Activated CD8-positive, alpha-beta memory T cell treated with anti-CD3 and anti-CD28 coated beads, Interleukin-2, amount 10 ng/mL, durations not matched to agents 7 days and 5 days (primary cell): ENCODE data around the gene FXYD6. TPM values are rescaled to one million over a fixed set of nuclear protein-coding genes. Genes with fewer than 3 reads are reported as not detected.

Experiments
- ATAC-seq: fragments of 150-1000 bp; cut with Tn5 transposase; one replicate; pipeline ENCODE4 v1.10.0; 2021; ENCODE audit warnings: moderate library complexity
- CTCF ChIA-PET: fragments of 350-600 bp; sonication (Branson Sonifier 250); formaldehyde crosslinking; loops from one replicate; lab custom pipeline; 2021; ENCODE audit warnings: antibody characterized with exemption; lab: Charles Lee
- DNase-seq: peaks from one replicate; pipeline ENCODE4 v3.0.0-alpha.2; 2020
- H3K27ac Mint-ChIP-seq: one replicate; pipeline ENCODE4 v1.8.0; 2021; ENCODE audit warnings: mild to moderate bottlenecking, mixed read lengths
- H3K27me3 Mint-ChIP-seq: one replicate; pipeline ENCODE4 v1.8.0; 2021; ENCODE audit warnings: mixed read lengths
- H3K36me3 Mint-ChIP-seq: one replicate; pipeline ENCODE4 v1.8.0; 2021; ENCODE audit warnings: mild to moderate bottlenecking, mixed read lengths
- H3K4me1 Mint-ChIP-seq: one replicate; pipeline ENCODE4 v1.8.0; 2021; ENCODE audit warnings: mixed read lengths
- H3K4me3 Mint-ChIP-seq: one replicate; pipeline ENCODE4 v1.8.0; 2021; ENCODE audit warnings: mild to moderate bottlenecking, moderate library complexity, mixed read lengths
- H3K9me3 Mint-ChIP-seq: one replicate; pipeline ENCODE4 v1.8.0; 2022; ENCODE audit warnings: low read depth, mixed read lengths
- total RNA-seq, 2 experiments: library from RNA; stranded (reverse); gene quantifications; one replicate each; pipeline ENCODE4 v1.2.3, GENCODE V29; 2021

Gene FXYD6
- total RNA-seq, 2 experiments from 2014 or later: 0.12 to 0.20 TPM

- CTCF ChIA-PET: interaction anchor here (0.9 to 2.3 kb wide), 3 partner anchors 39 to 482 kb away, joined by 3 to 18 read pairs (median 4); no protein-coding TSS in a partner anchor
Observed at GRCh38 chr11:117908109-117908895, 31.8 kb upstream of the FXYD6 start.

DNA sequence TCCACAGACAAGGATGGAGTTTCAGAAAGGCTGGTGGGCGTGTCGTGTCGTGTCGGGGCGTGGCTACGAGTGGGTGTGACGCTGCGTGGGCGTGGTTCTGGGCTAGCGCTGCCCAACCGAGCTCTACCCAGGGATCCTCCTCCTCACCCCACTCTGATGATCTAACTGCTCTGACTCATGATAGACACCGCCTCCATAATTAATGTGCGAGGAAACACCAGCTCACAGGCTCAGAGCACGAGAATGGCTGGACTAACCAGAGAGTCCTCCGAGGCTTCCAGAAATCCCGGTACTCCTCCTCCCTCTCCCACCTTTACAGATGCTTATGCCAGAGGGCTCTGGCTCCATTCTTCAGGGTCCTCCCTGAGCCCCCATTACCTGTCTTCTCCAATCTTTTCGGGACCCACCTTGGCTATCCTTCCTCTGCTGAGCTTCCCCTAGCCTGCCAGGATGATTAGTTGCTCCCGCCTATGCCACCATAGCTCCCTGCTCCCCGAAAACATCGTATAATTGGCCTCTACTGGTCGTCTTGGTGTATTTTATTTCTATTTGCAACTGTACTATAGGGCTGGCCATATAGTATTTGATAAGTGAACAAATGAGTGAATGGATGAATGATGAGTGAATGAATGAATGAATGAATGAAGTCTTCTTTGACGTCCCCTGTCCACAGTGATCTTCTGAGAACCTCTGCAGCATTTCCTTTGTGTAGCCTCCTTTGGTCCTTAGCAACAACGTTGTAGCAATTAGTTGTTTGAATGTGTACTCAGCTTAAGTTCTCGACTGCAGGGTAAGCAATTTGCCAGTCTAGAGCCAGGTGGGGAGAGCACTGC is 31.0 kb upstream of the FXYD6 start:
- DNase-seq (peak; percentile 84), ATAC-seq (peak; percentile 97)
- H3K4me1 Mint-ChIP-seq: peaks cover 19% of the 10 kb centered on the region
- H3K27ac Mint-ChIP-seq: peak overlapping the region; percentile 65
- H3K27me3 Mint-ChIP-seq: no peaks in the 10 kb centered on the region
- peak overlapping the region; percentile 29 for H3K4me3 Mint-ChIP-seq
- H3K36me3 Mint-ChIP-seq: no peaks in the 10 kb centered on the region
- CTCF ChIA-PET: interaction anchor here (0.6 to 2.3 kb wide), 8 partner anchors 10 to 482 kb away, joined by 3 to 18 read pairs (median 4); no protein-coding TSS in a partner anchor
- no peaks in the 10 kb centered on the region for H3K9me3 Mint-ChIP-seq

More at GRCh38 chr11:117908109-117908895, 31.8 kb upstream of the FXYD6 start:
- DNase-seq (no peak), ATAC-seq (no peak)
- H3K9me3 Mint-ChIP-seq: no peaks in the 10 kb centered on the region
- H3K27ac Mint-ChIP-seq: peak overlapping the region; percentile 65
- H3K4me3 Mint-ChIP-seq: peak overlapping the region; percentile 29
- H3K27me3 Mint-ChIP-seq: no peaks in the 10 kb centered on the region
- peaks cover 25% of the 10 kb centered on the region for H3K4me1 Mint-ChIP-seq
- H3K36me3 Mint-ChIP-seq: no peaks in the 10 kb centered on the region

DNA sequence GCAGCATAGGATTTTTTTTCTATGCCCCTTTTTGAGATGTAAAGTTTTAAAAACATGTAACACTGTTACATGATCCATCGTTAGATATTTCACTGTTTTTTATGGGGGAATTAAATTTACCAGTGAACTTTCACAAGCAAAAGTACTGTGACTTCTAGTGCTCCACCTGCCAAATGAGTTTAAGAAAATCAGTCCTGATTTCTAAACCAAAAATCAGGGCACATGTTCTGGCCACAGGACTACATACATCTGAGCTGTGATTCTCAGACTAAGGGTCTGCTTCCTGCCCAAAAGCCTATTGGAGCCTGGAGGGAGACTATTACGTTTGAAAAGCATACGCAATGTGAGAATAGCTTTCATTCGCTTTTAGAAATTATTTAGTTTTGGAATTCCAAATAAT is 30.3 kb upstream of the FXYD6 start:
- no peak overlapping the region for H3K27ac Mint-ChIP-seq
- H3K36me3 Mint-ChIP-seq: no peaks in the 10 kb centered on the region
- DNase-seq: no peak
- CTCF ChIA-PET: interaction anchor here (0.6 to 2.3 kb wide), 6 partner anchors 11 to 147 kb away, joined by 3 to 18 read pairs (median 4); no protein-coding TSS in a partner anchor
- H3K27me3 Mint-ChIP-seq: no peaks in the 10 kb centered on the region
- no peak overlapping the region for H3K4me3 Mint-ChIP-seq
- no peak for ATAC-seq
- no peaks in the 10 kb centered on the region for H3K9me3 Mint-ChIP-seq
- H3K4me1 Mint-ChIP-seq: peaks cover 16% of the 10 kb centered on the region

- no peak overlapping the region for H3K27ac Mint-ChIP-seq
- H3K4me3 Mint-ChIP-seq: no peak overlapping the region
- no peaks in the 10 kb centered on the region for H3K27me3 Mint-ChIP-seq
- DNase-seq: no peak
- H3K9me3 Mint-ChIP-seq: no peaks in the 10 kb centered on the region
- CTCF ChIA-PET: interaction anchor here (1.9 to 2.6 kb wide), 5 partner anchors 11 to 99 kb away, joined by 4 to 18 read pairs (median 8); no protein-coding TSS in a partner anchor
- no peaks in the 10 kb centered on the region for H3K36me3 Mint-ChIP-seq
- ATAC-seq: no peak
- peaks cover 16% of the 10 kb centered on the region for H3K4me1 Mint-ChIP-seq
Observed at GRCh38 chr11:117906126-117906525, 29.7 kb upstream of the FXYD6 start.

GRCh38 chr11:117905524-117905923 is 29.1 kb upstream of the FXYD6 start:
- H3K27me3 Mint-ChIP-seq: no peaks in the 10 kb centered on the region
- H3K4me1 Mint-ChIP-seq: peaks cover 16% of the 10 kb centered on the region
- no peak for DNase-seq
- no peak overlapping the region for H3K27ac Mint-ChIP-seq
- no peaks in the 10 kb centered on the region for H3K36me3 Mint-ChIP-seq
- CTCF ChIA-PET: interaction anchor here (0.7 to 2.6 kb wide), 8 partner anchors 11 to 148 kb away, joined by 3 to 16 read pairs (median 6); partner anchors contain the start of gene FXYD2
- no peak overlapping the region for H3K4me3 Mint-ChIP-seq
- no peaks in the 10 kb centered on the region for H3K9me3 Mint-ChIP-seq
- no peak for ATAC-seq

GRCh38 chr11:117903505-117904382 is 27.3 kb upstream of the FXYD6 start:
- Mint-ChIP-seq H3K9me3 (no peaks in the 10 kb centered on the region), H3K4me1 (peaks cover 24% of the 10 kb centered on the region), H3K27me3 (no peaks in the 10 kb centered on the region), H3K36me3 (no peaks in the 10 kb centered on the region), H3K27ac (no peak overlapping the region), H3K4me3 (no peak overlapping the region)
- DNase-seq: no peak
- CTCF ChIA-PET: interaction anchor here (0.9 to 2.6 kb wide), 10 partner anchors 9 to 80 kb away, joined by 3 to 16 read pairs (median 5); partner anchors contain the start of gene FXYD2
- no peak for ATAC-seq

GRCh38 chr11:117902001-117902845 is 25.8 kb upstream of the FXYD6 start:
- H3K36me3 Mint-ChIP-seq: no peaks in the 10 kb centered on the region
- peaks cover 12% of the 10 kb centered on the region for H3K4me1 Mint-ChIP-seq
- H3K9me3 Mint-ChIP-seq: no peaks in the 10 kb centered on the region
- H3K27me3 Mint-ChIP-seq: no peaks in the 10 kb centered on the region
- no peak for DNase-seq
- CTCF ChIA-PET: interaction anchor here (1.3 to 1.9 kb wide), 4 partner anchors 29 to 79 kb away, joined by 3 to 5 read pairs (median 3); no protein-coding TSS in a partner anchor
- ATAC-seq: no peak
- H3K27ac Mint-ChIP-seq: no peak overlapping the region
- H3K4me3 Mint-ChIP-seq: no peak overlapping the region

- no peak overlapping the region for H3K27ac Mint-ChIP-seq
- peaks cover 9% of the 10 kb centered on the region for H3K4me1 Mint-ChIP-seq
- no peaks in the 10 kb centered on the region for H3K9me3 Mint-ChIP-seq
- H3K27me3 Mint-ChIP-seq: peaks cover 5% of the 10 kb centered on the region
- H3K4me3 Mint-ChIP-seq: no peak overlapping the region
- ATAC-seq (no peak), DNase-seq (no peak)
- CTCF ChIA-PET: interaction anchor here (1.1 to 1.5 kb wide), 5 partner anchors 28 to 152 kb away, joined by 3 read pairs; no protein-coding TSS in a partner anchor
- H3K36me3 Mint-ChIP-seq: no peaks in the 10 kb centered on the region
Observed at GRCh38 chr11:117901601-117902000, 25.1 kb upstream of the FXYD6 start.

DNA sequence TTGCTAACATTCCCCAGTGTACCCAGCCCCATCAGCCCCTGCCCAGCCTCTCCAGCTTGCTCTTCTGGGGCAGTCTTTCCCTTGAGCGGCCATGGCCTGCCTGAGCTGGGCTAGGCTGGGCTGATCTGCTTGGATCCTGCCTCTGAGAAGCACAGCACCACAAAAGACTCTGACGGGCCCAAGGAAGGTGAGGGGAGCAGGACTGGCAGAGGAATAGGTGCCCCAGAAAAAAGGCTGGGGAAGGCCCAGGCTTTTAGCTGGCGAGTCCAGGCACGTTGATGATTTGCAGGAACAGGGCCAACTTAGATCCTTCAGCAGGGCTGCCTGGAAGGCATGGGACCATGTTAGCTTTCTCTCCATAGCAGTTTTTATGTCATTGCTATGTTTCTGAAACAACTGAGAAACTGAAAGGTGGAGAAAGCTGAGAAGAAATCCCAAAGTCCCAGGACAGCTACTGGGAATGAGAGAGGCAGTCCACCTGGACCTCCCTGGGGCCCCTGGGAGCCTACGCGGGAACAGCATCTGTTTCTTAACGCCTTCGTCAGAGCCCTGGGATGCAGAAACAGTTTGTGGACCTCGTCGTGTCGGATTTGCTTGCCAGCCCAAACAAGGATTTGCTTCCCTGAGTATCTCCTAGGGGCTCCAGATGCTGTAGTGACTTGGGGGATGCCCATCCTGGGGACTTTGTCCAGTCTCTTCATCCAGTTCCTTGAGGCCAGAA is 24.4 kb upstream of the FXYD6 start:
- Mint-ChIP-seq H3K27ac (no peak overlapping the region), H3K4me3 (no peak overlapping the region), H3K27me3 (peaks cover 13% of the 10 kb centered on the region), H3K9me3 (no peaks in the 10 kb centered on the region), H3K4me1 (peaks cover 9% of the 10 kb centered on the region), H3K36me3 (no peaks in the 10 kb centered on the region)
- CTCF ChIA-PET: interaction anchor here (1.1 to 1.5 kb wide), 5 partner anchors 28 to 152 kb away, joined by 3 read pairs; no protein-coding TSS in a partner anchor
- no peak for DNase-seq
- ATAC-seq: no peak

DNA sequence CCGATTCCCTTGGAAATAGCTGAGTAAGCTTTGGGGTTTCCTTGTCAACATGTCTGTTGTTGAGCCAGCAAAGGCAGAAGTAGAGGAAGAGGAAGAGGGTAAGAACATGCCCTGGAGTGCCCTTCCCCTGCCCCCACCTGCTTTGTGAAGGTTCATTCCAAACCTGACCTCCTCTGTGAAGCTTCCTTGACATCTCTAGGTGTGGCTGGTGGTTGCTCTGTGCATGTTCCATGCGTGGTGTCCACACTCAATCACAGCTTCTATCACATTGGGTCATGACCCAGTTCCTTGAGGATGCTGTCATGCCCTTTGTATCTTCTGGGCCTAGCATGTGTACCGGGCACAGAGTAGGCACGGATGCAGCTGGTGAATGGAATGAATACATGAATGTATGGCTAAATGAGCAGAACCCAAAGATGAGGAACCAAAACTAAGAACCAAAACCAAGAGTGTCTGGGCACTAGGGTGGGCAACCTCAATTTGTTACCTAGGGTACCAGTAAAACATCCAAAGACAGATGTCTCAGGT is 23.7 kb upstream of the FXYD6 start:
- H3K9me3 Mint-ChIP-seq: no peaks in the 10 kb centered on the region
- no peak overlapping the region for H3K4me3 Mint-ChIP-seq
- H3K36me3 Mint-ChIP-seq: no peaks in the 10 kb centered on the region
- CTCF ChIA-PET: interaction anchor here (0.8 to 1.5 kb wide), 2 partner anchors 36 to 153 kb away, joined by 3 read pairs; no protein-coding TSS in a partner anchor
- H3K27ac Mint-ChIP-seq: no peak overlapping the region
- ATAC-seq (no peak), DNase-seq (no peak)
- H3K27me3 Mint-ChIP-seq: peaks cover 14% of the 10 kb centered on the region
- peaks cover 9% of the 10 kb centered on the region for H3K4me1 Mint-ChIP-seq

DNA sequence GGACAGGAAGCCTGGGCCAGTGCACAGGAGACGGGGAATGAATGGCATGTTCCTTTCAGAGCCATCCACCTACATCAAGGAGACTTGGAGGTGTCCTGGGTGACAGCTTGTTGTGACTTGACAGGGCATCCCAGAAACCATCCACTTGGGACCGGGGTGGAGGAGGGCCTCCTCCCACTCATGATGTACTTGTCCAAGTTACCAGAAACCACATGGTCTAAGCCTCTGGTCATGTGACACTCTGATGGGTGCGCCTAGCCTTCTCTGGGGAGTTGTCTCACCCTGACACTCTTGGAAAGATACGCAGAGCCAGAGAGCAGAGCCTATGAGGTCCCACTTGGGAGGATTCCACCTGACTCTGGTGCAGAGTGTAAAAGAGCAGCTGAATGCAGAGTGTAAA is 21.6 kb upstream of the FXYD6 start:
- Mint-ChIP-seq H3K27me3 (peaks cover 26% of the 10 kb centered on the region), H3K36me3 (no peaks in the 10 kb centered on the region), H3K27ac (no peak overlapping the region), H3K4me3 (no peak overlapping the region), H3K9me3 (no peaks in the 10 kb centered on the region), H3K4me1 (peaks cover 9% of the 10 kb centered on the region)
- no peak for ATAC-seq
- CTCF ChIA-PET: no interaction called here
- no peak for DNase-seq
